ENCODE results near the gene WEE2. TPM values are rescaled to one million over a fixed set of nuclear protein-coding genes. Genes with fewer than 3 reads are reported as not detected.

WEE2 gene
- total RNA-seq, 4 donors from 2014 or later = 0.79 TPM; not detected in 3

- Histone ChIP-seq H3K27ac (peak within 1 kb of the TSS; percentile 75 to 90 (median 80)), H3K36me3 (no peaks in the 10 kb centered on the region), H3K9me3 (no peaks in the 10 kb centered on the region), H3K4me3 (replicated peaks in 1 of 3) (peak within 1 kb of the TSS in 2 of 3 donors; percentile 75 to 91), H3K4me1 (peaks cover 6 to 25% of the 10 kb centered on the region in 2 donors), H3K27me3 (no peaks in the 10 kb centered on the region)
- intact Hi-C loops (cut with DNase I) = loop anchor here (5.0 kb wide), 1 partner anchor 35 kb away; no protein-coding TSS in a partner anchor
- WGBS, 2 donors = 0% methylated on average over 8 to 9 of the region's 62 CpGs
- peak; percentile 71 to 72 for DNase-seq
- peak in 1 of 6 experiments; percentile 2 for TF ChIP-seq CTCF (IDR thresholded peaks at IDR 0.05)
- peak in 1 of 2 donors; percentile 63 for TF ChIP-seq POLR2A (IDR thresholded peaks at IDR 0.05)
Observed at GRCh38 chr7:141702047-141702567, 6.0 kb upstream of the WEE2 start, which contains the start of gene DENND11. Gene DENND11, minus strand, starts transcription at chr7:141702166. Its CDS starts 13 bp downstream, at chr7:141702153.

GRCh38 chr7:141702892-141703291 lies 5.3 kb upstream of the WEE2 start:
- Histone ChIP-seq H3K27ac (peak overlapping the region in 2 of 3 donors; percentile 52 to 77), H3K27me3 (no peaks in the 10 kb centered on the region), H3K4me3 (replicated peaks in 1 of 3) (no peak overlapping the region), H3K9me3 (no peaks in the 10 kb centered on the region), H3K4me1 (peaks cover 6 to 18% of the 10 kb centered on the region in 2 donors), H3K36me3 (no peaks in the 10 kb centered on the region)
- intact Hi-C loops (cut with DNase I) = loop anchor here (5.0 kb wide), 1 partner anchor 36 kb away; no protein-coding TSS in a partner anchor
- WGBS, 2 donors = 83 to 84% methylated on average over 4 of the region's 4 CpGs
- TF ChIP-seq POLR2A (IDR thresholded peaks at IDR 0.05) (no peak), CTCF (IDR thresholded peaks at IDR 0.05) (no peak)
- DNase-seq = no peak

- Histone ChIP-seq H3K4me3 (replicated peaks in 1 of 3) (no peak overlapping the region), H3K36me3 (no peaks in the 10 kb centered on the region), H3K4me1 (peaks cover 6 to 12% of the 10 kb centered on the region in 2 donors), H3K27me3 (no peaks in the 10 kb centered on the region), H3K9me3 (no peaks in the 10 kb centered on the region), H3K27ac (no peak overlapping the region)
- no peak for DNase-seq
- whole genome bisulfite sequencing, 2 donors = 68 to 81% methylated on average over 3 of the region's 3 CpGs
- TF ChIP-seq CTCF (IDR thresholded peaks at IDR 0.05) (no peak), POLR2A (IDR thresholded peaks at IDR 0.05) (no peak)
- intact Hi-C loops (cut with DNase I) = loop anchor here (5.0 kb wide), 1 partner anchor 37 kb away; no protein-coding TSS in a partner anchor
Observed at GRCh38 chr7:141704112-141704511, 4.0 kb upstream of the WEE2 start.

GRCh38 chr7:141704741-141705140 lies 3.4 kb upstream of the WEE2 start:
- Histone ChIP-seq H3K27ac (no peak overlapping the region), H3K4me1 (peaks cover 6 to 12% of the 10 kb centered on the region in 2 donors), H3K9me3 (no peaks in the 10 kb centered on the region), H3K4me3 (replicated peaks in 1 of 3) (no peak overlapping the region), H3K27me3 (no peaks in the 10 kb centered on the region), H3K36me3 (no peaks in the 10 kb centered on the region)
- WGBS, 2 donors = 86 to 88% methylated on average over 5 of the region's 5 CpGs
- intact Hi-C loops (cut with DNase I) = loop anchor here (5.0 kb wide), 1 partner anchor 37 kb away; no protein-coding TSS in a partner anchor
- DNase-seq = no peak
- no peak for TF ChIP-seq CTCF (IDR thresholded peaks at IDR 0.05)
- no peak for TF ChIP-seq POLR2A (IDR thresholded peaks at IDR 0.05)
